Glutamatergic neuron (in vitro differentiated cells): ENCODE measurements around the gene AMH. TPM values are rescaled to one million over a fixed set of nuclear protein-coding genes. Genes with fewer than 3 reads are reported as not detected.

Source experiments
- DNase-seq: peaks from one replicate; pipeline ENCODE4 v3.0.0; 2022
- H3K27ac Mint-ChIP-seq: one replicate; pipeline ENCODE4 v1.8.0; 2020; ENCODE audit warnings: mild to moderate bottlenecking, mixed read lengths, inconsistent platforms; ENCODE audit not compliant: unreplicated experiment
- H3K27me3 Mint-ChIP-seq: one replicate; pipeline ENCODE4 v1.8.0; 2020; ENCODE audit warnings: mild to moderate bottlenecking, moderate library complexity, mixed read lengths, inconsistent platforms; ENCODE audit not compliant: unreplicated experiment
- H3K36me3 Mint-ChIP-seq: one replicate; pipeline ENCODE4 v1.8.0; 2020; ENCODE audit warnings: mild to moderate bottlenecking, mixed read lengths, inconsistent platforms; ENCODE audit not compliant: unreplicated experiment
- H3K4me1 Mint-ChIP-seq: one replicate; pipeline ENCODE4 v1.8.0; 2020; ENCODE audit warnings: mild to moderate bottlenecking, low read depth, mixed read lengths, inconsistent platforms; ENCODE audit not compliant: unreplicated experiment
- H3K4me3 Mint-ChIP-seq: one replicate; pipeline ENCODE4 v1.8.0; 2020; ENCODE audit warnings: mild to moderate bottlenecking, mixed read lengths, inconsistent platforms; ENCODE audit not compliant: unreplicated experiment
- H3K9me3 Mint-ChIP-seq: one replicate; pipeline ENCODE4 v1.8.0; 2020; ENCODE audit warnings: mild to moderate bottlenecking, moderate library complexity, mixed read lengths, inconsistent platforms; ENCODE audit not compliant: unreplicated experiment
- CTCF ChIP-seq: fragments of 200-600 bp; sonication (generic); IDR thresholded peaks from one replicate; pipeline ENCODE4 v1.5.0; 2021; ENCODE audit not compliant: partially characterized antibody, unreplicated experiment
- total RNA-seq: library from RNA; stranded (reverse); fragmentation: NEBNext Ultra II Directional; extraction: Animal tissue kit (Norgen Biotek cat#: 25700); gene quantifications from one replicate; pipeline ENCODE4 v1.2.1, GENCODE V29; 2021; ENCODE audit not compliant: unreplicated experiment

The AMH gene
- total RNA-seq, 1 donor from 2014 or later = 11.0 TPM

GRCh38 chr19:2246801-2247361 lies 2.2 kb upstream of the AMH start:
- H3K4me3 Mint-ChIP-seq = no peak overlapping the region
- H3K9me3 Mint-ChIP-seq = peaks cover 7% of the 10 kb centered on the region
- H3K4me1 Mint-ChIP-seq = peaks cover 1% of the 10 kb centered on the region
- peaks cover 7% of the 10 kb centered on the region for H3K27me3 Mint-ChIP-seq
- H3K36me3 Mint-ChIP-seq = no peaks in the 10 kb centered on the region
- no peak overlapping the region for H3K27ac Mint-ChIP-seq
- TF ChIP-seq CTCF = no peak
- DNase-seq = no peak

- Mint-ChIP-seq H3K27ac (no peak overlapping the region), H3K9me3 (peaks cover 4% of the 10 kb centered on the region), H3K4me3 (no peak overlapping the region), H3K27me3 (peaks cover 4% of the 10 kb centered on the region), H3K36me3 (no peaks in the 10 kb centered on the region), H3K4me1 (peaks cover 1% of the 10 kb centered on the region)
- no peak for TF ChIP-seq CTCF
- DNase-seq = no peak
Measured at GRCh38 chr19:2247433-2248101, 1.6 kb upstream of the AMH start.

GRCh38 chr19:2248136-2249009 lies 750 bp upstream of the AMH start:
- H3K27me3 Mint-ChIP-seq = peaks cover 4% of the 10 kb centered on the region
- TF ChIP-seq CTCF = no peak
- H3K27ac Mint-ChIP-seq = no peak overlapping the region
- H3K36me3 Mint-ChIP-seq = no peaks in the 10 kb centered on the region
- H3K4me1 Mint-ChIP-seq = no peaks in the 10 kb centered on the region
- DNase-seq = no peak
- peaks cover 2% of the 10 kb centered on the region for H3K9me3 Mint-ChIP-seq
- no peak overlapping the region for H3K4me3 Mint-ChIP-seq

- no peak for DNase-seq
- H3K36me3 Mint-ChIP-seq = no peaks in the 10 kb centered on the region
- H3K4me3 Mint-ChIP-seq = no peak overlapping the region
- H3K27ac Mint-ChIP-seq = no peak overlapping the region
- H3K9me3 Mint-ChIP-seq = peaks cover 1% of the 10 kb centered on the region
- H3K4me1 Mint-ChIP-seq = peaks cover 1% of the 10 kb centered on the region
- H3K27me3 Mint-ChIP-seq = peaks cover 8% of the 10 kb centered on the region
- no peak for TF ChIP-seq CTCF
Measured at GRCh38 chr19:2249880-2250765, 1.0 kb downstream of the AMH start.
